Activated naive CD8-positive, alpha-beta T cell treated with anti-CD3 and anti-CD28 coated beads for 36 hours (primary cell): ENCODE results near the gene TRIP12. TPM values are rescaled to one million over a fixed set of nuclear protein-coding genes. Genes with fewer than 3 reads are reported as not detected.
A peak's percentile ranks its signal among the peaks of the same experiment; 100 is the strongest.

Experiments
- DNase-seq: peaks from one replicate; pipeline ENCODE4 v3.0.0; 2021
- H3K27ac Mint-ChIP-seq: one replicate; pipeline ENCODE4 v1.8.0; 2022; ENCODE audit warnings: mild to moderate bottlenecking, moderate library complexity, mixed read lengths
- H3K27me3 Mint-ChIP-seq: one replicate; pipeline ENCODE4 v1.8.0; 2022; ENCODE audit warnings: mild to moderate bottlenecking, mixed read lengths
- H3K36me3 Mint-ChIP-seq: one replicate; pipeline ENCODE4 v1.8.0; 2021; ENCODE audit warnings: mild to moderate bottlenecking, mixed read lengths
- H3K4me1 Mint-ChIP-seq: one replicate; pipeline ENCODE4 v1.8.0; 2021; ENCODE audit warnings: mixed read lengths
- H3K4me3 Mint-ChIP-seq: one replicate; pipeline ENCODE4 v1.8.0; 2022; ENCODE audit warnings: mild to moderate bottlenecking, moderate library complexity, mixed read lengths
- H3K9me3 Mint-ChIP-seq: one replicate; pipeline ENCODE4 v1.8.0; 2022; ENCODE audit warnings: mixed read lengths
- total RNA-seq, 2 experiments: library from RNA; stranded (reverse); gene quantifications; one replicate each; pipeline ENCODE4 v1.2.3, GENCODE V29; 2021

The TRIP12 gene
- total RNA-seq, 2 experiments from 2014 or later = 227 to 262 TPM

GRCh38 chr2:229719926-229720647 is 201.7 kb downstream of the TRIP12 start:
- DNase-seq = no peak
- Mint-ChIP-seq H3K27ac (no peak overlapping the region), H3K27me3 (peaks cover 27% of the 10 kb centered on the region), H3K36me3 (no peaks in the 10 kb centered on the region), H3K9me3 (no peaks in the 10 kb centered on the region), H3K4me1 (peaks cover 6% of the 10 kb centered on the region), H3K4me3 (no peak overlapping the region)

- H3K36me3 Mint-ChIP-seq = no peaks in the 10 kb centered on the region
- H3K4me3 Mint-ChIP-seq = no peak overlapping the region
- H3K9me3 Mint-ChIP-seq = no peaks in the 10 kb centered on the region
- no peak for DNase-seq
- H3K4me1 Mint-ChIP-seq = peaks cover 7% of the 10 kb centered on the region
- no peak overlapping the region for H3K27ac Mint-ChIP-seq
- H3K27me3 Mint-ChIP-seq = peaks cover 36% of the 10 kb centered on the region
These were observed 203.8 kb downstream of the TRIP12 start for GRCh38 chr2:229718057-229718456.

- peak; percentile 15 for DNase-seq
- Mint-ChIP-seq H3K27ac (no peak overlapping the region), H3K4me3 (no peak overlapping the region), H3K4me1 (peaks cover 9% of the 10 kb centered on the region), H3K9me3 (no peaks in the 10 kb centered on the region), H3K27me3 (peaks cover 56% of the 10 kb centered on the region), H3K36me3 (no peaks in the 10 kb centered on the region)
These were observed 205.8 kb downstream of the TRIP12 start for GRCh38 chr2:229715895-229716507.

- no peaks in the 10 kb centered on the region for H3K9me3 Mint-ChIP-seq
- peaks cover 9% of the 10 kb centered on the region for H3K4me1 Mint-ChIP-seq
- H3K36me3 Mint-ChIP-seq = no peaks in the 10 kb centered on the region
- peaks cover 64% of the 10 kb centered on the region for H3K27me3 Mint-ChIP-seq
- no peak overlapping the region for H3K27ac Mint-ChIP-seq
- DNase-seq = peak; percentile 46
- peak overlapping the region; percentile 38 for H3K4me3 Mint-ChIP-seq
These were observed 206.9 kb downstream of the TRIP12 start for GRCh38 chr2:229714736-229715541.

- H3K36me3 Mint-ChIP-seq = no peaks in the 10 kb centered on the region
- H3K27me3 Mint-ChIP-seq = peaks cover 63% of the 10 kb centered on the region
- DNase-seq = peak; percentile 66
- H3K4me3 Mint-ChIP-seq = peak within 1 kb of the TSS; percentile 38
- H3K4me1 Mint-ChIP-seq = peaks cover 9% of the 10 kb centered on the region
- no peak within 1 kb of the TSS for H3K27ac Mint-ChIP-seq
- H3K9me3 Mint-ChIP-seq = no peaks in the 10 kb centered on the region
These were observed 207.6 kb downstream of the TRIP12 start, which contains the start of gene DNER for GRCh38 chr2:229714080-229714735. TSS of gene DNER (minus strand) at chr2:229714555. CDS start at chr2:229714423, 132 bp downstream.

Other genes with a start within 250 kb of the TRIP12 start
- not detected for gene DNER, start 207.5 kb downstream of the TRIP12 start, total RNA-seq
- gene FBXO36, start 494 bp upstream of the TRIP12 start, total RNA-seq = 1 to 10 TPM; 1.1 to 1.3 TPM
- 1 to 10 TPM; 1.0 to 1.2 TPM for gene SLC16A14, start 146.9 kb upstream of the TRIP12 start, total RNA-seq